Kidney epithelial cell (primary cell): Measurements from ENCODE around the gene TNN. TPM values are rescaled to one million over a fixed set of nuclear protein-coding genes. Genes with fewer than 3 reads are reported as not detected.

Experiments used
- DNase-seq: peaks from one replicate; pipeline ENCODE4 v3.0.0-alpha.2; 2010; ENCODE audit warnings: low read depth
- H3K27me3 ChIP-seq: 2 replicates; pipeline ENCODE4 v1.6.0; 2011; ENCODE audit warnings: low read length; ENCODE audit not compliant: control insufficient read depth, insufficient read depth
- H3K36me3 ChIP-seq: 2 replicates; pipeline ENCODE4 v1.5.1; 2011; ENCODE audit warnings: low read length; ENCODE audit not compliant: control insufficient read depth, insufficient read depth
- H3K4me3 ChIP-seq: 2 replicates; pipeline ENCODE4 v1.5.1; 2011; ENCODE audit warnings: low read depth, mild to moderate bottlenecking, control low read depth, low read length
- total RNA-seq: library from RNA; depleted of rRNA; stranded (reverse); fragments of >200 nt; gene quantifications from 2 replicates; pipeline ENCODE4 v1.2.3, GENCODE V29; 2015
- TF ChIP-seq, protein P1 (sequence below): IDR thresholded peaks from 2 replicates; pipeline ENCODE4 v1.5.1; 2011; ENCODE audit warnings: mild to moderate bottlenecking, moderate library complexity, low read length, control low read depth, inconsistent platforms; ENCODE audit not compliant: insufficient read depth, poor library complexity, severe bottlenecking

Gene TNN
- total RNA-seq, 1 donor from 2014 or later: not detected

DNA sequence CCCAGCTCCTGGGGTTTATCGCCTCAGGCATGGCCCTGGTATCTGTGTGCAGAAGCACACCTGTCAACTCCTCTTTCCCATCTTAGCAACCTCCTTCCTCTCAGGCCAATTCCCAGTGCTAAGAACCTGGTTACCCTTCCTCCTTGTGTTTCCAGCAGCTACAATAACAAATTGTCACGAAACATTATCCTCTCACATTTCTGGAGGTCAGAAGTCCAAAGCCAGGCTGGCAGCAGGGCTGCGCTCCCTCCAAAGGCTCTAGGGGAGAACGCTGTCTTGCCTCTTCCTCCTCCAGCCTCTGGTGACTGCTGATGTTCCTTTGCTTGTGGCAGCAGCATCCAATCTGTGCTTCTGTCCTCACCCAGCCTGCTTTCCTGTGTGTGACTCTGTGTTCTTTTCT is 33.7 kb upstream of the TNN start:
- TF ChIP-seq, protein P1, sequence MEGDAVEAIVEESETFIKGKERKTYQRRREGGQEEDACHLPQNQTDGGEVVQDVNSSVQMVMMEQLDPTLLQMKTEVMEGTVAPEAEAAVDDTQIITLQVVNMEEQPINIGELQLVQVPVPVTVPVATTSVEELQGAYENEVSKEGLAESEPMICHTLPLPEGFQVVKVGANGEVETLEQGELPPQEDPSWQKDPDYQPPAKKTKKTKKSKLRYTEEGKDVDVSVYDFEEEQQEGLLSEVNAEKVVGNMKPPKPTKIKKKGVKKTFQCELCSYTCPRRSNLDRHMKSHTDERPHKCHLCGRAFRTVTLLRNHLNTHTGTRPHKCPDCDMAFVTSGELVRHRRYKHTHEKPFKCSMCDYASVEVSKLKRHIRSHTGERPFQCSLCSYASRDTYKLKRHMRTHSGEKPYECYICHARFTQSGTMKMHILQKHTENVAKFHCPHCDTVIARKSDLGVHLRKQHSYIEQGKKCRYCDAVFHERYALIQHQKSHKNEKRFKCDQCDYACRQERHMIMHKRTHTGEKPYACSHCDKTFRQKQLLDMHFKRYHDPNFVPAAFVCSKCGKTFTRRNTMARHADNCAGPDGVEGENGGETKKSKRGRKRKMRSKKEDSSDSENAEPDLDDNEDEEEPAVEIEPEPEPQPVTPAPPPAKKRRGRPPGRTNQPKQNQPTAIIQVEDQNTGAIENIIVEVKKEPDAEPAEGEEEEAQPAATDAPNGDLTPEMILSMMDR: no peak
- no peaks in the 10 kb centered on the region for H3K36me3 ChIP-seq
- no peaks in the 10 kb centered on the region for H3K27me3 ChIP-seq
- no peak for DNase-seq
- no peak overlapping the region for H3K4me3 ChIP-seq

DNA sequence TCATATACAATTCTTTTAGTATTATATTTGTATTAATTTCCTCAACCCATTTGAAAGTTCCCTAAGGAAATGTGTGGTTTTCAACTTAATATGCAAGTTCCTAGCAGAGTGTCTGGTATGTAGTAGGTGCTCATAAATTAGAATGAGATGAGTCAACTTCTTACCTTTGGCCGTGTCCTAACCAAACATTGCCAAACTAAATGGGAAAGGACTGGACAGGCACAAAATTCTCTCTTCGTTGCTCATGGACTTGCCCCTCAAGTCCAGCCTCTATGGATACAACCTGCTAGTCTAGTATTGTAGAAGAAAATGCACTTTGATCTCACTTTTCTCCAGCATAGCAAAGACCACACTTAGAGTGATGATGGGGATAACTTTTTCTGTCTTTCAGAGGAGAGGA is 32.9 kb upstream of the TNN start:
- H3K36me3 ChIP-seq: no peaks in the 10 kb centered on the region
- no peak overlapping the region for H3K4me3 ChIP-seq
- DNase-seq: no peak
- TF ChIP-seq, protein P1: no peak
- no peaks in the 10 kb centered on the region for H3K27me3 ChIP-seq

DNA sequence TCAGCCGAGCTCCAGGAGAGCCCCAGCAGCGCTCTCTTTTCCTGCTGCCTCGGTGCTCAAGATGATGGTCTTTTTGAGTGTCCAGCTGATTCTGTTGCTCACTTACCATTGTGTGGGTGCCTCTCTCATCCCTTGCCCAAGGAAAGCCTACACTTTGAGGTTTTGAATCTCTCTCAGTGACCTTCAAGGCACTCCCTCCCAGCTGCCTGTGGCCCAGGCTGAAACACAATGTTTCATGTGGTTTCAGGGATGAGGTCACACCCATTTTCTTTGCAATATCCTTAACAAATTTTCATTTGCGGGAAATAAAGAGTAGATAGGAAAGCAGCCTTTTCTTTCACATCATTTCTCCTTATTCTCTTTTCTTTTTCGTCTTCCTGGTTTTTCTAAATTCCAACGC is 31.8 kb upstream of the TNN start:
- H3K27me3 ChIP-seq: no peaks in the 10 kb centered on the region
- TF ChIP-seq, protein P1: no peak
- no peak overlapping the region for H3K4me3 ChIP-seq
- no peaks in the 10 kb centered on the region for H3K36me3 ChIP-seq
- DNase-seq: no peak

DNA sequence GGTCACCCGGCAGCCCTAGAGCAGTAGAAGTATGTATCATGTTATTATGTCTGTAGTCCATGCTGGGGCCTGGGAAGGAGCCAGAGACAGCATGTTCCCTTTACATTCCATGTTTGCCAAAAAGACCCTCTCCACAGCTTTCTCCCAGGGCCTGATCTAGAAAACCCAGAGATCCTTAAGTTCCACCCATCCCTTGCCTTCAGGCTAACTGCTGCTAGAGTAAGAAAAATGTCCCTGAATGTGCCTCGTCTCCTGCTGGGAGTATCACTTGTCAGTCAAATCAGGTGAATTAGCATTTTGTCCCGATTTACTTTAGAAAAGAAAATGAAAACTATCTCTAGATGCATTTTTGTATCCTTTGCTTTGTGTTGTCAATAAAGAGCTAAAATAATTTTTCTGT is 31.2 kb upstream of the TNN start:
- TF ChIP-seq, protein P1: no peak
- DNase-seq: no peak
- H3K4me3 ChIP-seq: no peak overlapping the region
- no peaks in the 10 kb centered on the region for H3K27me3 ChIP-seq
- no peaks in the 10 kb centered on the region for H3K36me3 ChIP-seq

DNA sequence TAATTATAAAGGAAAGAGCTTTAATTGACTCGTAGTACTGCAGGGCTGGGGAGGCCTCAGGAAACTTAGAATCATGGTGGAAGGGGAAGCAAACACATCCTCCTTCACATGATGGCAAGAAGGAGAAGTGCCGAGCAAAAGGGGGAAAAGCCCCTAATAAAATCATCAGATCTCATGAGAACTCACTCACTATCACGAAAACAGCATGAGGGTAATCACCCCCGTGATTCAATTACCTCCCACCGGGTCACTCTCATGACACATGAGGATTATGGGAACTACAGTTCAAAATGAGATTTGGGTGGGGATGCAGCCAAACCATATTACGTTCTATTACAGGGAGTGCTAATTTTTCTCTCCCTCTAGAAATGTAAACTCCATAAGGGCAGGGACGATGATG is 30.2 kb upstream of the TNN start:
- TF ChIP-seq, protein P1: no peak
- DNase-seq: no peak
- H3K27me3 ChIP-seq: no peaks in the 10 kb centered on the region
- H3K4me3 ChIP-seq: no peak overlapping the region
- no peaks in the 10 kb centered on the region for H3K36me3 ChIP-seq

DNA sequence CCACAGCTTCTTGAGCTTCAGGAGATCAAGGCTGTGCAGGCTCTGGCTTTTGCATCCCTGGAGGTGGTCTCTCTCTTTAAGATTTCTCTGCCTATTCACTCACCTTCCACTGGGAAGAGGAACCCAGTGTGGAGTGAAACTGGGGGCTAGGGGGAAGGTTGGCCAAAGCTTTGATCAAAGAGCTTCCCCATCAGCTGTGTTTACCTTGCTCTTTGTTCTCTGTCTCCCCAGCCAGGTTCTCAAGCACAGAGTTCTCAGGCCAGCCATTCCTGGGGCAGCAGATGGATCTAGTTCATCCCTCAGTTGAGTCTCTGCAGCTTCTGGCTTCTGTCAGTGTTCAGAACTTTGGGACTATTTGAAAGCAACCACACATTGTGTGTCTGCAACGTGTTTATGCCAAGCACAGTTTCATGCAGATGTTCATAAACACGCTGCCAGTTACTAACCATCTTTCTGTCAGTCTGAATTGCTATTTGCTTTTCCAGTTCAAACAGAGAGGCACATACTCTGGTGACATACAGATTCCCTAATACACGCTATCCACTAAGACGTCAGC is 27.2 kb upstream of the TNN start:
- TF ChIP-seq, protein P1: no peak

More for the DNA sequence above, 27.2 kb upstream of the TNN start:
- no peak for DNase-seq
- Histone ChIP-seq H3K36me3 (no peaks in the 10 kb centered on the region), H3K4me3 (no peak overlapping the region), H3K27me3 (no peaks in the 10 kb centered on the region)
